PFSK-1 (cell line): ENCODE results near the gene PYGL. TPM values are rescaled to one million over a fixed set of nuclear protein-coding genes. Genes with fewer than 3 reads are reported as not detected.

Experiments
- FOXP2 ChIP-seq: optimal IDR thresholded peaks from 2 replicates; pipeline ENCODE3; 2011; ENCODE audit warnings: borderline replicate concordance, control low read depth, inconsistent platforms; ENCODE audit not compliant: insufficient read depth; ENCODE audit errors: extremely low read length, extremely low read depth
- POLR2AphosphoS5 ChIP-seq: IDR thresholded peaks from 2 replicates; pipeline ENCODE4 v1.6.1; 2012; ENCODE audit warnings: low read depth, mild to moderate bottlenecking, control low read depth, low read length, moderate library complexity
- SIN3A ChIP-seq: IDR thresholded peaks from 2 replicates; pipeline ENCODE4 v1.6.1; 2012; ENCODE audit warnings: mild to moderate bottlenecking, low read length, moderate library complexity, borderline replicate concordance; ENCODE audit not compliant: insufficient read depth
- TAF1 ChIP-seq: IDR thresholded peaks from 2 replicates; pipeline ENCODE4 v1.6.1; 2012; ENCODE audit warnings: low read length, control low read depth, borderline replicate concordance; ENCODE audit not compliant: insufficient read depth
- polyA plus RNA-seq: library from polyadenylated mRNA; unstranded; fragments of >200 nt; gene quantifications from one replicate; pipeline ENCODE4 v1.2.1, GENCODE V29; 2012; ENCODE audit warnings: low read depth, missing spikeins; ENCODE audit not compliant: insufficient read length
- TF ChIP-seq, protein P1 (sequence below), 2 experiments: IDR thresholded peaks; 2 replicates each; pipeline versions ENCODE4 v1.6.1 to v1.8.0; 2011 to 2012; ENCODE audit warnings: low read depth in 2 of 2, low read length in 2 of 2, control low read depth in 1 of 2, inconsistent platforms in 1 of 2, mild to moderate bottlenecking in 1 of 2, moderate library complexity in 1 of 2; ENCODE audit not compliant: insufficient read depth in 1 of 2

The PYGL gene
- polyA plus RNA-seq = 83.7 TPM

DNA sequence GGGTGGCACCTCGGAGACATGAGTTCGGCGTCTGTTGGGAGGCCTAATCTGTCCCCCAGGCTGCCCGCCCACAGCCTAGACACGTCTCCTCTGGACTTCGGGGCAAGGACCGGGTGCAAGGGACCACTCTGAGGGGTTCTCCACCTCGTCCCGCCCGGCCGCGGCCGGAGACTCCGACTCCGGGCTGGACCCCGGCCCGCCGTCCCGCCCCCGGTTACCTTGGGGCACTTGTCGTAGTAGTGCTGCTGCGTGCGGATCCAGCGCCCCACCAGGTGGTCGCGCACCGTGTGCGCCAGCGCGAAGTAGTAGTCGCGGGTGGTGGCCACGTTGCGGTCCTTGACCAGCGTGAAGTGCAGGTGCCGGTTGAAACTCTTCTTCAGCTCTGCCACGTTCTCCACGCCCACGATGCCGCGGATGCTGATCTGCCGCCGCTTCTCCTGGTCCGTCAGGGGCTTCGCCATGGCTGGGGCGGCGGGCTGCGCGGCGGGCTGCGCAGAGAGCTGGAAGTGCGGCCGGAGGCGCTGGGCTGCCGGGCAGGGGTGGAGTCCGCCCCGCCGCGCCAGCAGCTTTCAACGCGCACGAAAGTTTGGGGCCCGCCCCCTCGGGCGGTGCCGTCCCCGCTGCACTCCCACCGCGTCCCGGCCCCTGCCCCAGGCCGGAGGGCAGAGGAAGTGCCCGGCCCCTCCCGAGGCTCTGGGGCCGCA is at the start of gene PYGL:
Gene PYGL (minus strand): TSS at position 541 of the 704 bp plus-strand sequence. CDS start 80 bp downstream, at position 461.
- TF ChIP-seq, protein P1, sequence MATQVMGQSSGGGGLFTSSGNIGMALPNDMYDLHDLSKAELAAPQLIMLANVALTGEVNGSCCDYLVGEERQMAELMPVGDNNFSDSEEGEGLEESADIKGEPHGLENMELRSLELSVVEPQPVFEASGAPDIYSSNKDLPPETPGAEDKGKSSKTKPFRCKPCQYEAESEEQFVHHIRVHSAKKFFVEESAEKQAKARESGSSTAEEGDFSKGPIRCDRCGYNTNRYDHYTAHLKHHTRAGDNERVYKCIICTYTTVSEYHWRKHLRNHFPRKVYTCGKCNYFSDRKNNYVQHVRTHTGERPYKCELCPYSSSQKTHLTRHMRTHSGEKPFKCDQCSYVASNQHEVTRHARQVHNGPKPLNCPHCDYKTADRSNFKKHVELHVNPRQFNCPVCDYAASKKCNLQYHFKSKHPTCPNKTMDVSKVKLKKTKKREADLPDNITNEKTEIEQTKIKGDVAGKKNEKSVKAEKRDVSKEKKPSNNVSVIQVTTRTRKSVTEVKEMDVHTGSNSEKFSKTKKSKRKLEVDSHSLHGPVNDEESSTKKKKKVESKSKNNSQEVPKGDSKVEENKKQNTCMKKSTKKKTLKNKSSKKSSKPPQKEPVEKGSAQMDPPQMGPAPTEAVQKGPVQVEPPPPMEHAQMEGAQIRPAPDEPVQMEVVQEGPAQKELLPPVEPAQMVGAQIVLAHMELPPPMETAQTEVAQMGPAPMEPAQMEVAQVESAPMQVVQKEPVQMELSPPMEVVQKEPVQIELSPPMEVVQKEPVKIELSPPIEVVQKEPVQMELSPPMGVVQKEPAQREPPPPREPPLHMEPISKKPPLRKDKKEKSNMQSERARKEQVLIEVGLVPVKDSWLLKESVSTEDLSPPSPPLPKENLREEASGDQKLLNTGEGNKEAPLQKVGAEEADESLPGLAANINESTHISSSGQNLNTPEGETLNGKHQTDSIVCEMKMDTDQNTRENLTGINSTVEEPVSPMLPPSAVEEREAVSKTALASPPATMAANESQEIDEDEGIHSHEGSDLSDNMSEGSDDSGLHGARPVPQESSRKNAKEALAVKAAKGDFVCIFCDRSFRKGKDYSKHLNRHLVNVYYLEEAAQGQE (IDR thresholded peaks at IDR 0.05; ENCODE audit: insufficient read depth in 1 of 2, low read depth in 2 of 2, low read length in 2 of 2) = no peak
- TF ChIP-seq FOXP2 (peak; percentile 7), POLR2AphosphoS5 (peak; percentile 44; the same call in 1 of the 2 replicates)

- TF ChIP-seq POLR2AphosphoS5 (no peak), SIN3A (no peak), FOXP2 (no peak), TAF1 (no peak)
- TF ChIP-seq, protein P1 (IDR thresholded peaks at IDR 0.05; ENCODE audit: insufficient read depth in 1 of 2, low read depth in 2 of 2, low read length in 2 of 2) = no peak
Measured at GRCh38 chr14:50985859-50986331, 41.6 kb upstream of the PYGL start.

DNA sequence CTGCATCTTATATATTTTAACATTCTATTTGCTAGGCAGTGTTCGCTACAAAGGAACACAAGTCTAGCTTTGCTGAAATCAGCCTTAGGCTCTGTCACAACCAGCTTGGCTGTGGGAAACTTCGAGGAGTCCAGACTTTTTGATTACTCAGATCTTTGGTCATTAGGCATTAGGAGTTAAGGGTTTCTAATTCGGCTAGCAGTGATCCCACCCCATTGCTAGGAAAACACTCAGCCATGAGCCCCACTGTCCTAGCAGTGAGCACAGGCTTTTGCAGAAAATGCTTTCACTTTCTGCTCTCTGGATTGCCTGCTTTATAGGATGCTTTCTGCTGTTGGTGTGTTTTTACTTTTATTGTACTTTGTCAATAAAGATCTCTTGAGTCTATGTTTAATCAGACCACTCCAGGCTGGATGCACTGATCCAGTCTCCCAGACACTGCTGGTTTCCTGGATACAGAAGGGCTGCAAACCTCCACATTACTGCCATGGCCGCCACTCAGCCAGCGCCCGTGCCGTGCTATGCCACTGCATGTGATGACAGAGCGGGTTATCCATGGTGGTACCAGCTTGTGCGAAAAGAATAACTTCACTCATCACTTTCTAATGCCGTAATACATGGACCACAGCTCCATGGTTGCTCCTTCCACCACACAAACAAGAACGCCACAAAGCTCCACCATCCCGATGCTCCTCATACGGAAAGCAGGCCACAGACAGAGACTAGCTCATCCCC is 41.0 kb upstream of the PYGL start:
- no peak for TF ChIP-seq SIN3A
- no peak for TF ChIP-seq TAF1
- no peak for TF ChIP-seq FOXP2
- TF ChIP-seq, protein P1 (IDR thresholded peaks at IDR 0.05; ENCODE audit: insufficient read depth in 1 of 2, low read depth in 2 of 2, low read length in 2 of 2) = no peak
- no peak for TF ChIP-seq POLR2AphosphoS5

DNA sequence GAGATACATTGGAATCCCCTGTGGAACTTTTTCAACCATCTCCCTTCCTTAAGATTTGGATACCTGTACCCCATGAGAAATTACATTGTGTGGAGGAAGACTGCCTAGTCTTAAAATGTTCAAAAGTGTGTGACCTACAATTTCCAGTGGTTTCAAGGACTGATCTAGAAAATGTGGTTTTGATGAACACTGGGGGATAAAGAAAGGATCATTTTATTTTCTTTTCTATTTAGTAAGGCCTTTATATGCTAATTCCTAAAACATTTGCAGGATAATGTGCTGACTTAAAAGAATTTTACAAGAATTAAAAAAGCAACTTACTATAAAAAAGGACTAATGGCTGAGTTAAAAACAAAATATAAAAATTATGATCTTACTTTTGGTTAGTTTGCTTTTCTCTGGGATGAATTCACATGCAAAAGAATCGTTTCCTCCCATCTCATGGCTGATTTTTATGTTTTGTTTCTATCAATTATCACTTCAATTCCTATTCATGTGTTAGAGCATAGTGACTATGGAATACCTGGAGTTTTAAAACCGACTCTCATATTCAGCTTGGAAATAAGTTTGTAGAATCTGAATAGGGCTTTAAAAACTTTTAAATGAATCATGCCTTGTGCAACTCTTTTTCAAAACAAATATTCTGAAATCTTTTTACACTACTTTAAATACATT is 39.9 kb upstream of the PYGL start:
- TF ChIP-seq, protein P1 (IDR thresholded peaks at IDR 0.05; ENCODE audit: insufficient read depth in 1 of 2, low read depth in 2 of 2, low read length in 2 of 2) = no peak
- TF ChIP-seq POLR2AphosphoS5 (no peak), FOXP2 (no peak), SIN3A (no peak), TAF1 (no peak)
